T-helper 17 cell (primary cell): ENCODE measurements around the gene CACNA1C. TPM values are rescaled to one million over a fixed set of nuclear protein-coding genes. Genes with fewer than 3 reads are reported as not detected.

Experiments used
- ATAC-seq: fragments of 150-1000 bp; cut with Tn5 transposase; 2 replicates; pipeline ENCODE4 v1.10.0; 2021; ENCODE audit warnings: mild to moderate bottlenecking, moderate library complexity
- DNase-seq, 3 donors: peaks; one replicate each; pipeline versions ENCODE4 v3.0.0 to v3.0.0-alpha.2; 2020 to 2021
- H3K9me3 ChIP-seq: one replicate; pipeline ENCODE4 v1.7.0; 2013; ENCODE audit warnings: low read length, mild to moderate bottlenecking; ENCODE audit not compliant: control insufficient read depth, poor library complexity, severe bottlenecking
- H3K27ac Mint-ChIP-seq: one replicate; pipeline ENCODE4 v1.8.0; 2022; ENCODE audit warnings: mild to moderate bottlenecking, moderate library complexity, mixed read lengths
- H3K27me3 Mint-ChIP-seq: one replicate; pipeline ENCODE4 v1.8.0; 2022; ENCODE audit warnings: mixed read lengths
- H3K36me3 Mint-ChIP-seq: one replicate; pipeline ENCODE4 v1.8.0; 2022; ENCODE audit warnings: low read depth, mixed read lengths
- H3K4me1 Mint-ChIP-seq: one replicate; pipeline ENCODE4 v1.8.0; 2022; ENCODE audit warnings: mild to moderate bottlenecking, mixed read lengths
- H3K4me3 Mint-ChIP-seq: one replicate; pipeline ENCODE4 v1.8.0; 2022; ENCODE audit warnings: mild to moderate bottlenecking, moderate library complexity, mixed read lengths
- total RNA-seq, 4 donors: library from RNA in 2 of 4; stranded (reverse) in 2 of 4; gene quantifications; one replicate each; pipeline ENCODE4 v1.2.3 and lab custom pipeline; 2022 to 2026

CACNA1C gene
- total RNA-seq, 2 donors from 2014 or later: 0.02 to 0.18 TPM

DNA sequence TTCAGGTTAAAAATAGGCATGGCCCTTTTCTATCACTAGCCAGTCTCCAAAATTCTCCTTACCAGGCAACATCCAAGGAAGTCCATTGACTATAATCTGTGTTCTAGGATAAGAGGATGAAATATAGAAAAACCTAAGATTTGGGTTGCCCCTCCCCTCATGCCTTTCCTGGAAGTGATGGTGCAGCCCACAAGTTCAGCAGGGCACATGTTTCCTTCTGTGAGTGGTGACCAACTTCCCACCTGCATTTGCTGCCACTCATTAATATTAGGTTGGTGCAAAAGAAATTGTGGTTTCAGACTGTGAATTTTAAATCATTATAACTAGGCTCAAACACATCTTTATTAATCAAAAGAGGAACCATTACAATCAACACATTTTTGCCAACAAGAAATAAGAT is 491.4 kb downstream of the CACNA1C start:
- H3K4me1 Mint-ChIP-seq: no peaks in the 10 kb centered on the region
- H3K4me3 Mint-ChIP-seq: no peak overlapping the region
- no peak overlapping the region for H3K27ac Mint-ChIP-seq
- DNase-seq (no peak), ATAC-seq (no peak)
- H3K36me3 Mint-ChIP-seq: no peaks in the 10 kb centered on the region
- H3K9me3 ChIP-seq: no peaks in the 10 kb centered on the region
- peaks cover 11% of the 10 kb centered on the region for H3K27me3 Mint-ChIP-seq

DNA sequence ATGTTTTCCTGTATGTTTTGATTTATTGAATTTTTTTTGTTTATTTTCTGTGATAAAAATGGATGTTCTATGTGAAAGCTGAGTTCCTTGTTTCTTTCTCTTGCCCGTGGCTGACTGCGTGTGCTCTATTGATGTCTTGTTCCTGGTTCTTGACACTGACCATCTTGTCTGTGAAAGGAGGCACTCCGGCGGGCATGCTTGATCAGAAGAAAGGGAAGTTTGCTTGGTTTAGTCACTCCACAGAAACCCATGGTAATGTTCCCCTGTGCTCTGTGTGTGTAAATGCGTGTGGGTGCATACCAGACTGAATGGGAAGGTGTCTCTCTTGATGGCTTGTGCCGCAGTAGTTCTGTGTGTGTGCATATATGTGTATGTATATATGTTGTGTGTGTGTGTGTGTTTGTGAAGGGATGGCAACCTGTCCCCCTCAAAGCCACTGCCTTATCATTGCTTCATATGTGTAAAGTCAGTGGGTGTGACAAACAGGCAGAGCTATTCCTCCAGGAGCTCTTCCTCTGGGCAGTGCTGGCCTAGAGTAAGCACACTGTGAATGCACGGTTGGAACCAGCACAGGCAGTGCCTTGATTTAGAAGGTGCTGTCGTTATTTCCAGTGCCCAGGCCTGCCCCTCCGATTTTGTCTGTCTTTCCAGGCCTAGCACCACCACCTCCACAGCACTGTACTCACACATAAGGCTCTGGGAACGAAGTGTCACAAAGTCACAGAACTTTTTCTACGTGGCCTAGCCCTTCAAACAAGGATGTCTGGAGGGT is 494.7 kb downstream of the CACNA1C start:
- H3K9me3 ChIP-seq: no peaks in the 10 kb centered on the region
- ATAC-seq: peak; percentile 10
- no peak for DNase-seq
- Mint-ChIP-seq H3K27ac (no peak overlapping the region), H3K4me3 (no peak overlapping the region), H3K4me1 (no peaks in the 10 kb centered on the region), H3K27me3 (peaks cover 4% of the 10 kb centered on the region), H3K36me3 (no peaks in the 10 kb centered on the region)

- no peaks in the 10 kb centered on the region for H3K4me1 Mint-ChIP-seq
- no peaks in the 10 kb centered on the region for H3K36me3 Mint-ChIP-seq
- H3K27ac Mint-ChIP-seq: no peak overlapping the region
- H3K4me3 Mint-ChIP-seq: no peak overlapping the region
- no peak for DNase-seq
- peaks cover 4% of the 10 kb centered on the region for H3K27me3 Mint-ChIP-seq
- H3K9me3 ChIP-seq: no peaks in the 10 kb centered on the region
- ATAC-seq: no peak
Measured at GRCh38 chr12:2548081-2548480, 495.3 kb downstream of the CACNA1C start.

- Mint-ChIP-seq H3K27me3 (peaks cover 11% of the 10 kb centered on the region), H3K4me1 (no peaks in the 10 kb centered on the region), H3K4me3 (no peak overlapping the region), H3K27ac (no peak overlapping the region), H3K36me3 (no peaks in the 10 kb centered on the region)
- ATAC-seq: no peak
- DNase-seq: no peak
- H3K9me3 ChIP-seq: no peaks in the 10 kb centered on the region
Measured at GRCh38 chr12:2550561-2551411, 498.0 kb downstream of the CACNA1C start.

GRCh38 chr12:2551412-2551900 is 498.7 kb downstream of the CACNA1C start:
- peaks cover 17% of the 10 kb centered on the region for H3K27me3 Mint-ChIP-seq
- H3K4me1 Mint-ChIP-seq: no peaks in the 10 kb centered on the region
- no peaks in the 10 kb centered on the region for H3K9me3 ChIP-seq
- H3K27ac Mint-ChIP-seq: no peak overlapping the region
- ATAC-seq: no peak
- no peaks in the 10 kb centered on the region for H3K36me3 Mint-ChIP-seq
- no peak for DNase-seq
- no peak overlapping the region for H3K4me3 Mint-ChIP-seq

DNA sequence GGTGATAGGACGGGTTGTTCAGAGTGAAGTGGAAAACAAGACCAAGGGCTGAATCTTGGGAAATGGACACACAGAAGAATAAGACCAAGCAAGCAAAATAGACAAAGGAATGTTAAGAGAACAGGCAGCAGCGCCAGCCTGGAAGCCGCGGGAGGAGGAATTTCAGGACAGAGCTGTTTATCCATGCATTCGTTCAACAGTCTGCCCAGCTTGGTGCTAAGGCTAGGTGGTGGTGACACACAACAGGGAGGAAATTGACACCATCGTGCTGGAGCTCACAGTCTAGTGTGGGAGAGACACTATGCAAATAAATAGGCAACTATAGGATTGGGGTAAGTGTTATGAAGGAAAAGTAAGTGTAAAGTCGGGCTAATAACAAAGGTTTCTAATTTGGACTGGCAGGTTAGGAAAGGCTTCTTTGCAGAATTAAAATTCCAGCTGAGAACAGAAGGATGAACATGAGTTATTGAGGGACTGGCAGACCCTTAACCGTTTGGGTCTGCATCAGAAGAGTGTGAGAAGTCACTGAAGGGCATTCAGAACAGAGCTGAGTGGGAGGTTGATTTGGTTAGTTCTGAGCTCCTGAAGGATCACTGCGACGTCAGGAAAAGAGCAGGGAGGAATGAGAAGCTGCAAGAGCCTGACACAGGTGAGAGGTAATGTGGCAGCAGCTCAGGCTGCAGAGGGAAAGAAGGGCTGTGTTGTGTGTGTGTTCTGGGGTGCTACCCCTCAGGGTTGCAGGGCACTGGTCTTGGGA is 499.4 kb downstream of the CACNA1C start:
- H3K9me3 ChIP-seq: no peaks in the 10 kb centered on the region
- H3K27ac Mint-ChIP-seq: no peak overlapping the region

DNA sequence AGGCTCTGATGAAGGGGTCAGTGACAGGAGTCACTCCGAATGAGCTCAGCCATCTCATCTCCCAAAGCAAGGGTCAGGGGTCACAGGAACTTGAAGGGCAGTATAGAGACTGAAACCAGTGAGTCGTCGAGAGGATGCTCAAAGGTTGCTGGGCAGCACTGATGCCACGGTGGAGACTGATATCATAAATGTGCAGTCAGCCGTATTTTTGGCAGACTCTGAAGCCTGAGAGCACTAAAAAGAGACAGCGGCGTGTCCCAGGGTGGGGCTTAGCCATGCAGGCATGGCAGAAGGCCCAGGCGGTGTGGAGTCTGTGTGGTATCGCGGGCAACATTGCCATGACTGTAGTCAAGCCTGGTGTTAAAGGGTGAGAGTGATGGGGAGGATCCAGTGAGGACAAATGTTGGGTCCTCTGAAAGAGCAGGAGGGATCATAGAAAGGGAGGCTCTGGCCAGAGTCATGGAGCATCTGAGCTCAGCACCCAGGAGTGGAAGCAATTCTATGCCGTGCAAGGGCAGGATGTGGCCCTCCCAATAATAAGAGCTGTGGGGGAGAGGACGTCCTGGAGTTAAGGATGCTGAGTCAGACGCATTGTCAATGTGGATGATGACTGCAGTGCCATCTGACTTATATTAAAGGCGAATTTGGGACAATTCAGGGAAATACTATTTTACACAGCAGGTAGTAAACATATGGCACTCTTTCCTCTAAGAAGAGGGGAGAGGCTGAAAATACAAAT is 500.8 kb downstream of the CACNA1C start:
- no peak for ATAC-seq
- Mint-ChIP-seq H3K36me3 (no peaks in the 10 kb centered on the region), H3K27ac (no peak overlapping the region), H3K27me3 (peaks cover 38% of the 10 kb centered on the region), H3K4me1 (peaks cover 2% of the 10 kb centered on the region), H3K4me3 (no peak overlapping the region)
- no peaks in the 10 kb centered on the region for H3K9me3 ChIP-seq
- DNase-seq: no peak

More for the DNA sequence above, 499.4 kb downstream of the CACNA1C start:
- H3K36me3 Mint-ChIP-seq: no peaks in the 10 kb centered on the region
- peaks cover 2% of the 10 kb centered on the region for H3K4me1 Mint-ChIP-seq
- DNase-seq (no peak), ATAC-seq (no peak)
- H3K4me3 Mint-ChIP-seq: no peak overlapping the region
- H3K27me3 Mint-ChIP-seq: peaks cover 25% of the 10 kb centered on the region

- DNase-seq: no peak
- no peak overlapping the region for H3K27ac Mint-ChIP-seq
- H3K4me3 Mint-ChIP-seq: no peak overlapping the region
- H3K4me1 Mint-ChIP-seq: peaks cover 2% of the 10 kb centered on the region
- no peaks in the 10 kb centered on the region for H3K9me3 ChIP-seq
- peaks cover 40% of the 10 kb centered on the region for H3K27me3 Mint-ChIP-seq
- ATAC-seq: no peak
- no peaks in the 10 kb centered on the region for H3K36me3 Mint-ChIP-seq
Measured at GRCh38 chr12:2555487-2556082, 502.8 kb downstream of the CACNA1C start.

- Mint-ChIP-seq H3K4me1 (peaks cover 2% of the 10 kb centered on the region), H3K36me3 (no peaks in the 10 kb centered on the region), H3K27ac (no peak overlapping the region), H3K4me3 (no peak overlapping the region), H3K27me3 (peaks cover 49% of the 10 kb centered on the region)
- ATAC-seq (no peak), DNase-seq (no peak)
- H3K9me3 ChIP-seq: no peaks in the 10 kb centered on the region
Measured at GRCh38 chr12:2557597-2557996, 504.8 kb downstream of the CACNA1C start.

GRCh38 chr12:2559931-2560330 is 507.1 kb downstream of the CACNA1C start:
- peaks cover 2% of the 10 kb centered on the region for H3K4me1 Mint-ChIP-seq
- no peaks in the 10 kb centered on the region for H3K36me3 Mint-ChIP-seq
- no peaks in the 10 kb centered on the region for H3K9me3 ChIP-seq
- H3K27ac Mint-ChIP-seq: no peak overlapping the region
- no peak for ATAC-seq
- H3K27me3 Mint-ChIP-seq: peaks cover 58% of the 10 kb centered on the region
- DNase-seq: no peak
- no peak overlapping the region for H3K4me3 Mint-ChIP-seq

GRCh38 chr12:2560356-2560755 is 507.6 kb downstream of the CACNA1C start:
- H3K27me3 Mint-ChIP-seq: peaks cover 61% of the 10 kb centered on the region
- peaks cover 2% of the 10 kb centered on the region for H3K4me1 Mint-ChIP-seq
- ATAC-seq (no peak), DNase-seq (no peak)
- H3K9me3 ChIP-seq: no peaks in the 10 kb centered on the region
- H3K4me3 Mint-ChIP-seq: no peak overlapping the region
- no peaks in the 10 kb centered on the region for H3K36me3 Mint-ChIP-seq
- H3K27ac Mint-ChIP-seq: no peak overlapping the region

- Mint-ChIP-seq H3K4me3 (no peak overlapping the region), H3K4me1 (peaks cover 2% of the 10 kb centered on the region), H3K36me3 (no peaks in the 10 kb centered on the region), H3K27me3 (peaks cover 52% of the 10 kb centered on the region), H3K27ac (no peak overlapping the region)
- DNase-seq: no peak
- no peaks in the 10 kb centered on the region for H3K9me3 ChIP-seq
- no peak for ATAC-seq
Measured at GRCh38 chr12:2561367-2561766, 508.6 kb downstream of the CACNA1C start.
